Measurements from ENCODE around the gene ZNF41.

Gene ZNF41

GRCh38 chrX:47475476-47475875 is 7.5 kb downstream of the ZNF41 start:
- no peaks in the 10 kb centered on the region for H3K9me3 Mint-ChIP-seq
- H3K27me3 Mint-ChIP-seq, result no peaks in the 10 kb centered on the region
- DNase-seq, result no peak
- peaks cover 5% of the 10 kb centered on the region for H3K4me1 Mint-ChIP-seq
- CTCF ChIA-PET, result no interaction called here
- no peak overlapping the region for H3K4me3 Mint-ChIP-seq
- no peak overlapping the region for H3K27ac Mint-ChIP-seq
- peaks cover 16% of the 10 kb centered on the region for H3K36me3 Mint-ChIP-seq

- CTCF ChIA-PET, result no interaction called here
- no peak overlapping the region for H3K27ac Mint-ChIP-seq
- H3K36me3 Mint-ChIP-seq, result peaks cover 50% of the 10 kb centered on the region
- DNase-seq, result no peak
- H3K9me3 Mint-ChIP-seq, result peaks cover 8% of the 10 kb centered on the region
- no peak overlapping the region for H3K4me3 Mint-ChIP-seq
- H3K27me3 Mint-ChIP-seq, result no peaks in the 10 kb centered on the region
- H3K4me1 Mint-ChIP-seq, result no peaks in the 10 kb centered on the region
These were observed 15.9 kb downstream of the ZNF41 start for GRCh38 chrX:47467106-47467505.

DNA sequence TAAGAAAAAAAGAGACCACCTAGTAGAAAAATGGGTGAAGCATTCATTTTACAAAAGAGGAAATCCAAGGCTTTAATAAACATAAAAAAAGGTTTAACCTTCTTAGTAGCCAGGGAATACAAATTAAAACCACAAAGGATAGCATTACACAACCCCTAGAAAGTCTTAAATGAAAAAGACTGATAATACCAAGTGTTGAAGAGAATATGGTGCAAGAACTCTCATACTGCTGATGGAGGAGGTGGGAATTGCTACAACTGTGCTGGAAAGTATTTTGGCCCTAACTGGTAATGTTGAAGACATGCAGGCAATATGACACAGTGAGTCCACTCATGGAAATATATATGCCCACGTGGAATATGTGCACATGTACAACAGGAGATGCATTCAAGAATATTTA is 22.5 kb downstream of the ZNF41 start:
- H3K9me3 Mint-ChIP-seq, result peaks cover 16% of the 10 kb centered on the region
- CTCF ChIA-PET, result no interaction called here
- H3K27me3 Mint-ChIP-seq, result no peaks in the 10 kb centered on the region
- H3K27ac Mint-ChIP-seq, result peak overlapping the region; percentile 9
- DNase-seq, result no peak
- H3K36me3 Mint-ChIP-seq, result peaks cover 59% of the 10 kb centered on the region
- H3K4me3 Mint-ChIP-seq, result no peak overlapping the region
- no peaks in the 10 kb centered on the region for H3K4me1 Mint-ChIP-seq

DNA sequence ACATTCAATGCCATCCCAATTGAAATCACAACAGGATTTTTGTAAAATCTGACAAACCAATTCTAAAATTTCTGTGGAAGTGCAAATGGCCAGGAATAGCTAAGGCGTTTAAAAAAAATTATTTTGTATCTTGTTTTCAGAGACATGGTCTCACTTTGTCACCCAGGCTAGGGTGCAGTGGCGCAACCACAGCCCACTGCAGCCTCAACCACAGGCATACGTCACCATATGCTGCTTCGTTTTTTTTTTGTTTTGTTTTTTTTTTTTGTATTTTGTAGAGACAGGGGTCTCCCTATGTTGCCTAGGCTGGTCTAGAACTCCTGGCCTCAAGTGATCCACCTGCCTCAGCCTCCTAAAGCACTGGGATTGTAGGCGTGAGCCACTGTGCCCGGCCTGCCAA is 24.5 kb downstream of the ZNF41 start:
- no peak overlapping the region for H3K4me3 Mint-ChIP-seq
- DNase-seq, result no peak
- CTCF ChIA-PET, result no interaction called here
- no peak overlapping the region for H3K27ac Mint-ChIP-seq
- H3K36me3 Mint-ChIP-seq, result peaks cover 63% of the 10 kb centered on the region
- no peaks in the 10 kb centered on the region for H3K27me3 Mint-ChIP-seq
- peaks cover 23% of the 10 kb centered on the region for H3K9me3 Mint-ChIP-seq
- H3K4me1 Mint-ChIP-seq, result no peaks in the 10 kb centered on the region

GRCh38 chrX:47456080-47456479 is 26.9 kb downstream of the ZNF41 start:
- H3K4me1 Mint-ChIP-seq, result no peaks in the 10 kb centered on the region
- H3K27me3 Mint-ChIP-seq, result no peaks in the 10 kb centered on the region
- no peak overlapping the region for H3K27ac Mint-ChIP-seq
- no peak overlapping the region for H3K4me3 Mint-ChIP-seq
- H3K9me3 Mint-ChIP-seq, result peaks cover 24% of the 10 kb centered on the region
- DNase-seq, result no peak
- H3K36me3 Mint-ChIP-seq, result peaks cover 69% of the 10 kb centered on the region
- CTCF ChIA-PET, result no interaction called here

- Mint-ChIP-seq H3K4me1 (no peaks in the 10 kb centered on the region), H3K36me3 (peaks cover 85% of the 10 kb centered on the region), H3K27ac (no peak overlapping the region), H3K27me3 (no peaks in the 10 kb centered on the region), H3K4me3 (no peak overlapping the region), H3K9me3 (peaks cover 50% of the 10 kb centered on the region)
- CTCF ChIA-PET, result no interaction called here
- no peak for DNase-seq
These were observed 30.9 kb downstream of the ZNF41 start for GRCh38 chrX:47452112-47452511.

- no peaks in the 10 kb centered on the region for H3K27me3 Mint-ChIP-seq
- peaks cover 64% of the 10 kb centered on the region for H3K9me3 Mint-ChIP-seq
- CTCF ChIA-PET, result no interaction called here
- no peak overlapping the region for H3K27ac Mint-ChIP-seq
- H3K4me1 Mint-ChIP-seq, result no peaks in the 10 kb centered on the region
- H3K36me3 Mint-ChIP-seq, result peaks cover 71% of the 10 kb centered on the region
- DNase-seq, result no peak
- H3K4me3 Mint-ChIP-seq, result no peak overlapping the region
These were observed 34.7 kb downstream of the ZNF41 start for GRCh38 chrX:47448165-47448806.

DNA sequence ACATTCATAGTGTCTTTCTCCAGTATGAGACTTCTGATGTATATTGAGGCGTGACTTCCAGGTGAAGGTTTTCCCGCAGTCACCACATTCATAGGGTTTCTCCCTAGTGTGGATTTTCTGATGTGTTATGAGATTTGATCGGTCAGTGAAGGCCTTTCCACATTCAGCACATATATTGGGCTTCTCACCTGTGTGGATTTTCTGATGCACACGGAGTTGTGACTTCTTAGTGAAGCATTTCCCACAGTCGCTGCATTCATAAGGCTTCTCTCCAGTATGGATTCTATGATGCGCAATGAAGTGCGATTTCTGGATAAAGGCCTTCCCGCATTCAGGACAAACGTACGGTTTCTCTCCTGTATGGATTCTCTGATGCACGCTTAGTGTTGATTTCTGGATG is 35.4 kb downstream of the ZNF41 start:
- Mint-ChIP-seq H3K4me3 (no peak overlapping the region), H3K36me3 (peaks cover 66% of the 10 kb centered on the region), H3K4me1 (no peaks in the 10 kb centered on the region), H3K27me3 (no peaks in the 10 kb centered on the region), H3K27ac (no peak overlapping the region), H3K9me3 (peaks cover 62% of the 10 kb centered on the region)
- no peak for DNase-seq
- CTCF ChIA-PET, result no interaction called here

DNA sequence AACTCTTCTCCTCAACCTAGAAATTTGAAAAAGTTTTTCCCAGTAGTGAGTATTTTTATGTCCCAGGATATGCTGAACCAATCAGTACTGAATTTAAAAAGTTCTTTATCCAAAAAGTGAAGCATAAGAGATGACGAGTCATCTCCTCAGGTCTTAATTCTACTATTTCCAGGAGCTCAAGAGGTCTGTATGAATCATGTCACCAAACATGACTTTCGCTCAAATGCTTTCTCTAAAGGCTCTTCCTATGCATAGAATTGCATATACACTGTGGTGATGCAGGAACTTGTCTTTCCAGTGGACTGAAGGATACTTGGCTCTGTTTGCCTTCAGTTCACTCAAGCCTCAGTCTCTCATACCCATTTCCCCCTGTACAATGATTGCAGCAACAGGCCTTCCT is 36.1 kb downstream of the ZNF41 start:
- peaks cover 60% of the 10 kb centered on the region for H3K36me3 Mint-ChIP-seq
- H3K27ac Mint-ChIP-seq, result no peak overlapping the region
- DNase-seq, result no peak
- no peak overlapping the region for H3K4me3 Mint-ChIP-seq
- H3K9me3 Mint-ChIP-seq, result peaks cover 58% of the 10 kb centered on the region
- H3K4me1 Mint-ChIP-seq, result no peaks in the 10 kb centered on the region
- CTCF ChIA-PET, result no interaction called here
- no peaks in the 10 kb centered on the region for H3K27me3 Mint-ChIP-seq

- Mint-ChIP-seq H3K36me3 (peaks cover 57% of the 10 kb centered on the region), H3K4me1 (no peaks in the 10 kb centered on the region)
These were observed 36.6 kb downstream of the ZNF41 start for GRCh38 chrX:47446431-47446830.

GRCh38 chrX:47430925-47431324 is 52.1 kb downstream of the ZNF41 start:
- CTCF ChIA-PET, result no interaction called here
- peaks cover 5% of the 10 kb centered on the region for H3K9me3 Mint-ChIP-seq
- no peak for DNase-seq
- no peaks in the 10 kb centered on the region for H3K36me3 Mint-ChIP-seq
- no peaks in the 10 kb centered on the region for H3K27me3 Mint-ChIP-seq
- H3K4me3 Mint-ChIP-seq, result no peak overlapping the region
- no peak overlapping the region for H3K27ac Mint-ChIP-seq
- no peaks in the 10 kb centered on the region for H3K4me1 Mint-ChIP-seq

More at GRCh38 chrX:47446431-47446830, 36.6 kb downstream of the ZNF41 start:
- CTCF ChIA-PET, result no interaction called here
- no peak overlapping the region for H3K27ac Mint-ChIP-seq
- DNase-seq, result no peak
- peaks cover 59% of the 10 kb centered on the region for H3K9me3 Mint-ChIP-seq
- no peak overlapping the region for H3K4me3 Mint-ChIP-seq
- H3K27me3 Mint-ChIP-seq, result no peaks in the 10 kb centered on the region

DNA sequence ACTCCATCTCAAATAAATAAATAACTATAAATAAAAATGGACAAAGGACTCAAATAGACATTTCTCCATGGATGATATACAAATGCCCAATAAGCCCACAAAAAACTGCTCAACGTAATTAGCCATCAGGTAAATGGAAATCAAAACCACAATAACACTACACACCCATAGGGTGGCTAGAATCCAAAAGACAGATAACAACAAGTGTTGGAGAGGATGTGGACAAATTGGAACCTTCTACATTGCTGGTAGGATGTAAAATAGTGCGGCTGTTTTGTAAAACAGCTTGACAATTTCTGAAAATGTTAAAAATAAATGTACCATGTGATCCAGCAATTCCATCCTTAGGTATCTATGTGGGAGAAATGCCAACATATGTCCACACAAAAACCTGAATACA is 60.6 kb downstream of the ZNF41 start:
- Mint-ChIP-seq H3K27ac (no peak overlapping the region), H3K4me1 (no peaks in the 10 kb centered on the region), H3K36me3 (no peaks in the 10 kb centered on the region), H3K27me3 (no peaks in the 10 kb centered on the region), H3K9me3 (peaks cover 23% of the 10 kb centered on the region), H3K4me3 (no peak overlapping the region)
- CTCF ChIA-PET, result no interaction called here
- no peak for DNase-seq

- H3K27ac Mint-ChIP-seq, result no peak overlapping the region
- no peaks in the 10 kb centered on the region for H3K36me3 Mint-ChIP-seq
- peaks cover 22% of the 10 kb centered on the region for H3K9me3 Mint-ChIP-seq
- CTCF ChIA-PET, result interaction anchor here (0.6 kb wide), 1 partner anchor 80 kb away, joined by 5 read pairs; no protein-coding TSS in a partner anchor
- H3K4me3 Mint-ChIP-seq, result no peak overlapping the region
- H3K27me3 Mint-ChIP-seq, result no peaks in the 10 kb centered on the region
- DNase-seq, result no peak
- no peaks in the 10 kb centered on the region for H3K4me1 Mint-ChIP-seq
These were observed 62.1 kb downstream of the ZNF41 start for GRCh38 chrX:47420962-47421361.

- Mint-ChIP-seq H3K27ac (peak overlapping the region; percentile 60), H3K4me3 (no peak overlapping the region), H3K27me3 (no peaks in the 10 kb centered on the region), H3K4me1 (no peaks in the 10 kb centered on the region), H3K9me3 (peaks cover 22% of the 10 kb centered on the region), H3K36me3 (no peaks in the 10 kb centered on the region)
- CTCF ChIA-PET, result no interaction called here
- no peak for DNase-seq
These were observed 62.8 kb downstream of the ZNF41 start for GRCh38 chrX:47420265-47420664.

DNA sequence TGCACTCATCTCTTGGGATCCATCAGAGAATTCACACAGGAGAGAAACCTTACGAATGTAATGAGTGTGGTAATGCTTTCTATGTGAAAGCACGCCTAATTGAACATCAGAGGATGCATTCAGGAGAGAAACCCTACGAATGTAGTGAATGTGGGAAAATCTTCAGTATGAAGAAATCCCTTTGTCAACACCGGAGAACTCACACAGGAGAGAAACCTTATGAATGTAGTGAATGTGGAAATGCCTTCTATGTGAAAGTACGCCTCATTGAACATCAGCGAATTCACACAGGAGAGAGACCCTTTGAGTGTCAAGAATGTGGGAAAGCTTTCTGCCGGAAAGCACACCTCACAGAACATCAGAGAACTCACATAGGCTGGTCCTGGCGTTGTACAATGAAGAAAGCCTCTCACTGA is 69.8 kb downstream of the ZNF41 start:
- H3K4me3 Mint-ChIP-seq, result no peak overlapping the region
- H3K27me3 Mint-ChIP-seq, result no peaks in the 10 kb centered on the region
- H3K36me3 Mint-ChIP-seq, result peaks cover 10% of the 10 kb centered on the region
- peaks cover 39% of the 10 kb centered on the region for H3K9me3 Mint-ChIP-seq
- no peak overlapping the region for H3K27ac Mint-ChIP-seq
- H3K4me1 Mint-ChIP-seq, result no peaks in the 10 kb centered on the region
- no peak for DNase-seq
- CTCF ChIA-PET, result no interaction called here

Measured in activated naive CD4-positive, alpha-beta T cell treated with anti-CD3 and anti-CD28 coated beads, Interleukin-2, amount 10 ng/mL, durations not matched to agents 7 days and 5 days (primary cell).